Hindlimb muscle (tissue), 1 donor: ENCODE measurements around the gene ALPI. TPM values are rescaled to one million over a fixed set of nuclear protein-coding genes. Genes with fewer than 3 reads are reported as not detected.
A peak's percentile ranks its signal among the peaks of the same experiment; 100 is the strongest.
"Not testable (repeated sequence)": the region's sequence is repeated elsewhere in the genome, so short reads cannot be mapped to it uniquely, and the experiment has no call there.

Experiments used
- DNase-seq: peaks from one replicate; pipeline ENCODE4 v3.0.0-alpha.2; 2013
- polyA plus RNA-seq: library from polyadenylated mRNA; unstranded; fragments of 120-200 nt; gene quantifications from one replicate; pipeline ENCODE4 v1.2.1, GENCODE V29; 2013; ENCODE audit not compliant: insufficient read length

ALPI gene
- polyA plus RNA-seq, 1 donor: not detected

GRCh38 chr2:232421189-232421785 is 34.7 kb upstream of the ALPI start:
- DNase-seq: no peak

- no peak for DNase-seq
Observed at GRCh38 chr2:232422051-232422450, 33.9 kb upstream of the ALPI start.

- not testable (repeated sequence) for DNase-seq
Observed at GRCh38 chr2:232422996-232423395, 33.0 kb upstream of the ALPI start.

GRCh38 chr2:232423407-232423806 is 32.5 kb upstream of the ALPI start:
- DNase-seq: not testable (repeated sequence)

DNA sequence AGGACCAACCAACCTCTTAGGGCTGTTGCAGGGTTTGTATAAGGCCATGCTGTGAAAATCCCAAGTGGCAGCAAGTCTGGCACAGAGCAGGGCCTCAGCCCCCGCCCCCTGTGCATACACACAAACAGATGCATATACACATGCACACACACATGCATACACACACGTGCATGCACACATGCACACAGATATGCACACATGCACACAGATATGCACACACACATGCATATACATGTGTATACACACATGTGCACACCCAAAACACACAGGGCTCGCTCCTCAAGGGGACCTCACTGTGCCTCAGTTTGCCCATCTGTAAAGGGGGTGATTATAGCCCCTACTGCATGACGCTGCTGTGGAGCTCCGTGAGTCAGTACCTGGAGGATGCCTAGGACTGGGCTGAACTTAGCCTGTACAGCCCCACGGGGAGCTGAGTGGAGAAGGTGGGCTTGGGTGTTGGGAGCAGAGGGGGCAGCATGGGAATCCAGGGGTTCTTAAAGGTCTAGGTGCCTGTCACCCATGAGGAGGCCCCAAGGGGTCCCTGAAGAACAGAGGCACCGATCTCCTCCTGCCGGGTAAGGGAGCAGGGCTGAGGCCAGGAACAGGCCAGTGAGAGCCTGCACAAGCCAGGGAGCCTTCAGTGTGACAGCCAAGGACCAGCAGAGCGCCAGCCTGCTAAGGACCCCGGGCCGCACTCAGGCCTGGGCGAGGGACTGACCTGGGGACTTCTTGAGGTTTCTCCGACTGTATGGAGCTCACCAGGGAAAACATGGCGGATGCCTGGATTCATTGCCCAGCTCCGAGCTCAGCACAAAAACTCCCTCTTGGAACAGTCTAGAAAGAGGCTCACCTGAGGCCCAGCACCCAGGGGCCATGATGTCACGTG is 24.0 kb upstream of the ALPI start:
- DNase-seq: no peak

GRCh38 chr2:232432598-232433184 is 23.3 kb upstream of the ALPI start:
- DNase-seq: no peak

DNA sequence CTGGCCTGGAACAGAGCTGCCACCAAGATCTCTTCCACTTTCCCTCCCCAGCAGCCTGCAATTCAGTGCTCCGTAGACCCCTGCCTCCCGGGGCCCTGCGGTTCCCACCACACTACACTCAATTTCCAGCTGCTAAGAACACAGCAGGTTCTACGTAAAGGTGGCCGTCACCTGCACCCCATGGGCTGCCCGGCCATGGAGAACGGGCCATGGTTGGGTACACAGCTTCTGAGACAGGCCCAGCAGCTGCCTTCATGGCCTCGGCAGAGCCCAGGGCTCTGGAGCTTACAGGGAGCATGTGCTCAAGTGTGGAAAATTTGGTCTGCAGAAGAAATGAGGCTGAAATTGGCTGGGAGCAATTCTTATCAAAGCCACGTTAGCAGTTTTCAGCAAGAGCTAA is 22.3 kb upstream of the ALPI start:
- not testable (repeated sequence) for DNase-seq

DNA sequence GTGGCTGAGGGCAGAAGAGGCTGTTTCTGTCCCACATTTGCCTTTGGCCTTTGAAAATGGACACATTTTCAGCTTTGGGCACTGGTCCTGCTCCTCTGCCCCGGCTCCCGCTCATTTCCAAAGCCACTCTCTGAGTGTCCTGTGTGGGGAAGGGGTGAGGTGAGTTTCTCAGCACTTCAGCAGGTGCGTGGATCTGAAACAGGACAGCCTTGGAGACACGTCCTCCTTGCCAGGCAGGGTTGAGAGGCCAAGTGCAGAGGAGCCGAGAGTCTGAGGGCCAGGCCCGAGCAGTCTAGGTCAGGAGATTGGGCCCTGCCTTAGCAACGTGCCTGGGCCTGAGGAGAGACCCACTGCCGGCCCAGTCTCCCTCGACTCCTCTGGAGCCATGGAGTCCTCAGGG is 21.9 kb upstream of the ALPI start:
- no peak for DNase-seq

DNA sequence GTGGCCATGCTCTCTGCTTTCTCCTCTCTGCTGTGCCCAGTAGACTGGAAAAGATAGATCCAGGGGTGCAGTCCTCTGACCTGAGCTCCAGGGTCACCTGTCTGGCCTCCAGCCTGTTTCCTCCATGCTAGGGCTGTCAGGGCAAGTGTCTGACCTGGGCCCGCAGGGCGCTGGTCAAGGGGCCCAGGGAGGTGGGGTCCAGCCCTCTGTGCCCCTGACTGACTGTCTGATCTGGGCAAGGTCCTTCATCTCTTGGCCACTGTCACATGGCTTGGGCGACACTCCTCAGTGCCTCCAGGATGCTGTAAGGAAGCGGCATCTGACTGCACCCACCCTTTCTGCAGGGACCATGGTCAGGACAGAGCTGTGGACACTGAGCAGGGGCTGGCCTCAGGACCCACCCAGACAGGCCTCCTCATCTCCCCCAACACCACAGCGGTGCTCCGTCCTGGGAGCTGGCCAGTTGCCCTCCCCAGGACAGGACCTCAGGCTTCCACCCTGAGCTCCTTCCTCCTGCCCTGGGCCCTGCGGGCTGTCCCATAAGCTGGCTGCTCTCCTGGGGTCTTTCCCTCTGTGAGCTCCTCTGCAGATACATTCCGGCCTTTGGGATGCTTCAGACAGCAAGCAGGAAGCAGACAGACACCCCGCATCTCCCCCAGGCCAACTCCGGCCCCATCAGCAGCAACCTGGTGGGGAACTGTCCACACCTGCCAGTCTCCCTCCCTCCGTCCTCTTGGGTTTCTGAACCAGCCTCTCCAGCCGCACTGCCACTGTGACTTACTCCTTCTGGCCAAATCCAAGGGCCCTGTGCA is 21.2 kb upstream of the ALPI start:
- no peak for DNase-seq

DNA sequence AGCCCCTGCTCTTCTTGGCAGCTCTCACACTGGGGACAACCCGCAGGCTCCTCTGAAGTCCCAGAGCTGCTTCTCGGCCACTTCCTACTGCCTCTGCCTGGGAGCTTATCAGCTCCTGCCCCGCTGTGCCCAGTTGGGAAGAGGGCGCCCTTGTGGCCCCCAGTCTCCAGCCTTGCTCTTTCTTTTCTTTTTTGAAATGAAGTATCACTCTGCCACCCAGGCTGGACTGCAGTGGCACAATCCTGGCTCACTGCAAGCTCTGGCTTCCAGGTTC is 20.6 kb upstream of the ALPI start:
- no peak for DNase-seq

GRCh38 chr2:232435805-232436204 is 20.1 kb upstream of the ALPI start:
- DNase-seq: no peak

- no peak for DNase-seq
Observed at GRCh38 chr2:232436381-232437194, 19.4 kb upstream of the ALPI start.

- DNase-seq: no peak
Observed at GRCh38 chr2:232437195-232437571, 18.8 kb upstream of the ALPI start.

- no peak for DNase-seq
Observed at GRCh38 chr2:232438091-232438490, 17.9 kb upstream of the ALPI start.

- no peak for DNase-seq
Observed at GRCh38 chr2:232438951-232439757, 16.8 kb upstream of the ALPI start.

- DNase-seq: no peak
Observed at GRCh38 chr2:232439758-232440135, 16.2 kb upstream of the ALPI start.

DNA sequence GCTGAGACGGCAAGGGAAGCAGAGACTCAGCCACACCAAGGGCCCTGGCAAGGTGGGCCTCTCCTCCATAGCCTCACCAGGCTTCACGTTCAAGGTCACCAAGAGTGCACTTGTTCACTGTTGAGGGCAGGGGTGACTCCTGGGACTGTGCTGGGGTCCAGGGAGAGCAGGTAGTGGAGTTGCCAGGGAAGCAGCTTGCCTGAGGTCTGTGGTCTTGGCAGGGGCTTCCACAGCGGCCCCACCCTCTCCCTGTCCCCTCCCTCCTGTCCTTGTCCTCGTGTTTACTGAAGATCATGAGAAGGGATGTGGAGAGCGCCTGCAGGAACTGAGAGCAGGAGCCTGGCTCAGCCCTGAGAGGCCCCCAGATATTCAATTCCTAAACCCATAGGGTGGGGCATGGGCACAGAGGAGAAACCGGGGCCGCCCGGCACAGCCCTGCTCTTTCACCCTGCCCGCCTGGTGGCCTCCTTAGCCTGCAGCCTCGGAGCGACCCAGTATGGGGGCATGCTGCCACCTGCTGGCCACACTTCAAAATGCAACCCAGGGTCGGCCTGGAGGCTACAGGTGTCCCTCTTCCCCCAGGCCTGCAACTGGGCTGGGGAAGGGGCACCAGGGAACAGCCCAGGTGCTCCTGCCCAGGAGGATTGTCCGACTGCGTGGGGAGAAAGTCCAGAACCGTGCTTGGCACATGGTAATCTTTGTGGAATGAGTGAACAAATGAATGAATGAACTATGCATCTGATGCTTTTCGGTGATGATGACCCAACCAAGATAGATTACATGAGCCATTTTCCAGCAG is 15.5 kb upstream of the ALPI start:
- DNase-seq: peak; percentile 78

- DNase-seq: no peak
Observed at GRCh38 chr2:232441147-232441651, 14.8 kb upstream of the ALPI start.

- DNase-seq: not testable (repeated sequence)
Observed at GRCh38 chr2:232441922-232442321, 14.0 kb upstream of the ALPI start.

- DNase-seq: not testable (repeated sequence)
Observed at GRCh38 chr2:232442431-232442830, 13.5 kb upstream of the ALPI start.
